HFFc6 (cell line): ENCODE results near the gene TIMM10. TPM values are rescaled to one million over a fixed set of nuclear protein-coding genes. Genes with fewer than 3 reads are reported as not detected.

Experiments used
- DNase-seq: peaks from one replicate; pipeline ENCODE4 v3.0.0-alpha.2; 2018
- H3K27ac Mint-ChIP-seq: 2 replicates; pipeline ENCODE4 v1.8.0; 2020; ENCODE audit warnings: mild to moderate bottlenecking, mixed read lengths
- H3K27me3 Mint-ChIP-seq: 2 replicates; pipeline ENCODE4 v1.8.0; 2021; ENCODE audit warnings: mild to moderate bottlenecking, moderate library complexity, mixed read lengths; ENCODE audit not compliant: insufficient read depth
- H3K36me3 Mint-ChIP-seq: 2 replicates; pipeline ENCODE4 v1.8.0; 2021; ENCODE audit warnings: low read depth, mixed read lengths
- H3K4me1 Mint-ChIP-seq: 2 replicates; pipeline ENCODE4 v1.8.0; 2020; ENCODE audit warnings: low read depth, mixed read lengths
- H3K4me3 Mint-ChIP-seq: 2 replicates; pipeline ENCODE4 v1.8.0; 2020; ENCODE audit warnings: mild to moderate bottlenecking, moderate library complexity, mixed read lengths
- H3K9me3 Mint-ChIP-seq: 2 replicates; pipeline ENCODE4 v1.8.0; 2020; ENCODE audit warnings: mild to moderate bottlenecking, mixed read lengths
- CTCF ChIP-seq: fragments of 200-600 bp; sonication (generic); IDR thresholded peaks from 2 replicates; pipeline ENCODE4 v1.5.0; 2021; ENCODE audit warnings: antibody characterized with exemption, mild to moderate bottlenecking
- total RNA-seq, 6 experiments: library from RNA; stranded (reverse); fragmentation: NEBNext Ultra II Directional; extraction: Animal tissue kit (Norgen Biotek cat#: 25700); gene quantifications; 2 replicates in 1 of 6; 3 replicates in 5 of 6; pipeline ENCODE4 v1.2.3, GENCODE V29; 2021

The TIMM10 gene
- total RNA-seq, 6 experiments from 2014 or later = 43.6 to 72.9 (median 58.4) TPM

GRCh38 chr11:57502870-57503269 is 27.7 kb downstream of the TIMM10 start:
- DNase-seq = no peak
- Mint-ChIP-seq H3K4me1 (peaks cover 14% of the 10 kb centered on the region), H3K4me3 (no peak overlapping the region), H3K27ac (no peak overlapping the region), H3K27me3 (no peaks in the 10 kb centered on the region), H3K9me3 (no peaks in the 10 kb centered on the region), H3K36me3 (peaks cover 5% of the 10 kb centered on the region)
- no peak for TF ChIP-seq CTCF

DNA sequence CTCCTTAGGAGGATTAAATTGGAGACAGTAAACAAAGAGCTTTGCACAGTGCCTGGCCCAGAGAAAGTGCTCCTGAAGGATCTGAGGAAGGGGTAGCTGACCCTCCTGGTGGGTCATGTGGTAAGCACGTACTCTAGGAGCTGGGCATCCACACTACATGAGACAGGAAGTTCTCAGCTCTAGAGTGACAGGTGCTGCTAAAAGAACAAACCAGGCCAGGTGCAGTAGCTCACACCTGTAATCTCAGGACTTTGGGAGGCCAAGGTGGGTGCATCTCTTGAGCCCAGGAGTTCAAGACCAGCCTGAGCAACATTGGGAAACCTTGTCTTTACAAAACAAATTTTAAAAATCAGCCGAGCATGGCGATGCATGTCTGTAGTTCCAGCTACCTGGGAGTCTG is 28.2 kb downstream of the TIMM10 start:
- peaks cover 5% of the 10 kb centered on the region for H3K36me3 Mint-ChIP-seq
- TF ChIP-seq CTCF = no peak
- DNase-seq = no peak
- no peaks in the 10 kb centered on the region for H3K27me3 Mint-ChIP-seq
- H3K27ac Mint-ChIP-seq = no peak overlapping the region
- peaks cover 14% of the 10 kb centered on the region for H3K4me1 Mint-ChIP-seq
- no peaks in the 10 kb centered on the region for H3K9me3 Mint-ChIP-seq
- no peak overlapping the region for H3K4me3 Mint-ChIP-seq

GRCh38 chr11:57501953-57502352 is 28.6 kb downstream of the TIMM10 start:
- H3K27me3 Mint-ChIP-seq = no peaks in the 10 kb centered on the region
- H3K36me3 Mint-ChIP-seq = peaks cover 5% of the 10 kb centered on the region
- no peaks in the 10 kb centered on the region for H3K9me3 Mint-ChIP-seq
- no peak for DNase-seq
- peaks cover 14% of the 10 kb centered on the region for H3K4me1 Mint-ChIP-seq
- TF ChIP-seq CTCF = no peak
- H3K27ac Mint-ChIP-seq = no peak overlapping the region
- no peak overlapping the region for H3K4me3 Mint-ChIP-seq

DNA sequence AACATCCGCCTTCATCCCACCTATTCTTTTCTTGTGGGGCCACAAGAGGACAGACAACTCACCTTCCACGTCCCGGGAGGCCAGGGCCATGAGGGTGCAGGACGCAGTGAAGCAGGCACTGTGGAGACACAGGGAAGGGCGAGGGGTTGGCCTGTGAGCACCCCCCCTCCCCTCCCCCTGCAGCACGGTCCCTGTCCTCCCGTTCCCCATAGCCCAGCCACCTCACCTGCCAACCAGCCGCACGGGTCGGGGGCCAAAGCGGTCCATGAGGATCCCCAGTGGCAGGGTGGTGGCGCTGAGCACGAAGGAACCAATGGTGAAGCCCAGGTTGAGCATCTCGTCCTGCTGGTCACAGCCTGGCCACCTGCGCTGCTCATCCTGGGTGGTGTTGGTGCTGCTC is 29.6 kb downstream of the TIMM10 start:
- H3K9me3 Mint-ChIP-seq = no peaks in the 10 kb centered on the region
- no peak overlapping the region for H3K4me3 Mint-ChIP-seq
- no peak for DNase-seq
- no peak overlapping the region for H3K27ac Mint-ChIP-seq
- no peak for TF ChIP-seq CTCF
- peaks cover 5% of the 10 kb centered on the region for H3K36me3 Mint-ChIP-seq
- H3K27me3 Mint-ChIP-seq = no peaks in the 10 kb centered on the region
- peaks cover 14% of the 10 kb centered on the region for H3K4me1 Mint-ChIP-seq

- no peak for DNase-seq
- H3K36me3 Mint-ChIP-seq = peaks cover 5% of the 10 kb centered on the region
- no peak for TF ChIP-seq CTCF
- no peaks in the 10 kb centered on the region for H3K9me3 Mint-ChIP-seq
- H3K27ac Mint-ChIP-seq = peak overlapping the region; percentile 34; the same call in 1 of the 2 replicates
- peak overlapping the region; percentile 70; the same call in 1 of the 2 replicates for H3K4me3 Mint-ChIP-seq
- H3K27me3 Mint-ChIP-seq = no peaks in the 10 kb centered on the region
- peaks cover 14% of the 10 kb centered on the region for H3K4me1 Mint-ChIP-seq
Observed at GRCh38 chr11:57500515-57500914, 30.0 kb downstream of the TIMM10 start.

DNA sequence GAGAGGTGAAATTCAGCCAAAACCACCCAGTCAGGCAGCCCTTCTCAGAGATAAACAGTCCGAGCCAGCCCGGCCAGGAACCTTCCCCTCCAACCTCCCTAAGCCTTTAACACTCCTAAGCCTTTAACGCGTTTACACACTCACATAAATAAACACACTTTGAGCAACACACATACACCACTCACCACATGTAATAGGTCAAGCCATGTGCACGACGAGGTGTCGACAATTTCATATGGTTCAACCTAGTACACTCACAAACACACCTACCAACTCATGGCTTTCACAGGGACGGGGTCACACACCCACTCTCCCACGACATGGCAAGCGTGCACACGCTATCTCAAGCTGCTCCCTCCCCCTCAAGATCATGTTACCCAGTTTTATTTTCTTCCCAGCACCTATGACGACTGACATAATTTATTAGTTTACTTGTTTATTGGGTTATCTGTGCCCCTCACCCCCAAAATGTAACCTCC is 30.5 kb downstream of the TIMM10 start:
- no peak for DNase-seq
- H3K27ac Mint-ChIP-seq = peak overlapping the region; percentile 34; the same call in 1 of the 2 replicates
- no peak for TF ChIP-seq CTCF
- H3K27me3 Mint-ChIP-seq = no peaks in the 10 kb centered on the region
- H3K36me3 Mint-ChIP-seq = peaks cover 5% of the 10 kb centered on the region
- H3K4me3 Mint-ChIP-seq = peak overlapping the region; percentile 70
- H3K4me1 Mint-ChIP-seq = peaks cover 14% of the 10 kb centered on the region
- no peaks in the 10 kb centered on the region for H3K9me3 Mint-ChIP-seq
